ENCODE results near the gene PRRC2B. TPM values are rescaled to one million over a fixed set of nuclear protein-coding genes. Genes with fewer than 3 reads are reported as not detected.

PRRC2B gene
- total and polyA plus RNA-seq, 3 donors from 2014 or later = 111 to 213 (median 175) TPM

DNA sequence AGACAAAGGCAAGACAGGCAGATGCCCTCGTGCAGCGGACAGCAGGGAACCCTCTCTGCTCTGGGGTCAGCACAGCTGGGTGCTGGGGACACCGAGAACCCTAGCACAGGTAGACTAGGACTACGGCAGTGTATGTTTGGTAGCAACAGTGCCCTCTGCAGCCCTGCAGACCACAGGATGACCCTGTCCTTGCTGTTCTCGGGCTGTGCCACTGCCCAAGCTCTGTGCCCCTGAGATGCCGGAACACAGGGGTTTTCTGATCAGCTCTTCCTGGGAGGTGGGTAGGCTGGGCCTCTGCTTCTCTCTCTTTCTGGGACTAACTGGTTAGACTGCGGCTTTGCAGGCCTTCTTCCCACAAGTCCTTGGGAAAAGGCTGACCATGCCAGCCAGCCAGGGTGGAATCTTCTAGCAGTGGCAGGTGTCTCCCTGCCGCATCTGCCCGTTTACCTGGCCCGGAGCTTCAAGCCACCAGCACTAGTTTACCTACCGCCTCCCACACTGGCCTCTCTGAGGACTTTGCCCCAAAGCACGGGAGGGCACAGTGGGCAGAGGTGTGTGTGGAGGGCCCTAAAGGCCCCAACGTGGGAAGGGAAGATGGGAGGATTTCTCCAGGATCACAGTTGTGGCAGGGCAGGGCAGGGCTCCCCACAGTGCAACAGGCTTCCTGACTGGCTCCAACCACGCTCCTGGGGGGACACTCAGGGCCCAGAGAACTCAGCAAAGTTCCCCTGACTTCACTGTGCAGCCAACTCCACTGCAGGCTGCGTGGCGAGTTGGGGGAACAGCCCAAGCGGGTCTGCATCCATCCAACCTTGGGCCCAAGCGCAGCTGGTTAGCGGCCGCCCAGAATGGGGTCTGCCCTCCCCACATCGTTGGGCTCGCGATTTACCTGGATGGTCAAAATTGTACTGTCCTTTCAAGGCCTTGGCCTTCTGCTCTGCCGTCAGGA is 136.0 kb downstream of the PRRC2B start:
- Histone ChIP-seq H3K36me3 (ENCODE audit: low read depth, missing control alignments) (no peaks in the 10 kb centered on the region), H3K4me3 (peak overlapping the region; percentile 85 to 91), H3K9me3 (no peaks in the 10 kb centered on the region), H3K27me3 (no peaks in the 10 kb centered on the region), H3K27ac (peak overlapping the region in 1 of 2 donors; percentile 36), H3K4me1 (peaks cover 8% of the 10 kb centered on the region)
- WGBS, 2 donors = 50 to 63% methylated on average over 16 to 23 of the region's 24 CpGs
- DNase-seq = no peak
- intact Hi-C loops (cut with DNase I; ENCODE audit: low total_unique reads) = no loop called here
- TF ChIP-seq, protein P1, sequence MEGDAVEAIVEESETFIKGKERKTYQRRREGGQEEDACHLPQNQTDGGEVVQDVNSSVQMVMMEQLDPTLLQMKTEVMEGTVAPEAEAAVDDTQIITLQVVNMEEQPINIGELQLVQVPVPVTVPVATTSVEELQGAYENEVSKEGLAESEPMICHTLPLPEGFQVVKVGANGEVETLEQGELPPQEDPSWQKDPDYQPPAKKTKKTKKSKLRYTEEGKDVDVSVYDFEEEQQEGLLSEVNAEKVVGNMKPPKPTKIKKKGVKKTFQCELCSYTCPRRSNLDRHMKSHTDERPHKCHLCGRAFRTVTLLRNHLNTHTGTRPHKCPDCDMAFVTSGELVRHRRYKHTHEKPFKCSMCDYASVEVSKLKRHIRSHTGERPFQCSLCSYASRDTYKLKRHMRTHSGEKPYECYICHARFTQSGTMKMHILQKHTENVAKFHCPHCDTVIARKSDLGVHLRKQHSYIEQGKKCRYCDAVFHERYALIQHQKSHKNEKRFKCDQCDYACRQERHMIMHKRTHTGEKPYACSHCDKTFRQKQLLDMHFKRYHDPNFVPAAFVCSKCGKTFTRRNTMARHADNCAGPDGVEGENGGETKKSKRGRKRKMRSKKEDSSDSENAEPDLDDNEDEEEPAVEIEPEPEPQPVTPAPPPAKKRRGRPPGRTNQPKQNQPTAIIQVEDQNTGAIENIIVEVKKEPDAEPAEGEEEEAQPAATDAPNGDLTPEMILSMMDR (IDR thresholded peaks at IDR 0.05) = no peak
- no peak for TF ChIP-seq POLR2A (IDR thresholded peaks at IDR 0.05)

DNA sequence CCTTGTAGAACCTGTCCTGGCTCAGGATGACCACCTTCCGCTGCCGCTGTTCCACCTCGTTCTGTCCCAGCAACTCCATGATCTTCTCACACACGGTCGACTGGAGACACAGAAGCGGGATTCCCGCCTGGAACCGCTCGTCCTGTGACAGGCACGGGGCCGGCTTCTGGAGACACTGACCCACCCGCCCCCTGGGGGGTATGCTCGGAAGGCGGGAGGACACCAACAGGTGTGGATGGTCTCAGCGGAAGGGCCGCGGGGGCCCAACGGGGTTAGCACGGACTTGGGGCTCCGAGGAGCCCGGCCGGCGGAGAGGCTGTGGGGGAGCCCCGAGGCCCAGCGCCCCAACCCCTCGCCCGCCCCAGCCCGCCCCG is 136.6 kb downstream of the PRRC2B start:
- H3K36me3 ChIP-seq (ENCODE audit: low read depth, missing control alignments) = no peaks in the 10 kb centered on the region
- H3K4me3 ChIP-seq = peak overlapping the region; percentile 85 to 91
- H3K27ac ChIP-seq = peak overlapping the region in 1 of 2 donors; percentile 36
- peaks cover 8% of the 10 kb centered on the region for H3K4me1 ChIP-seq
- intact Hi-C loops (cut with DNase I; ENCODE audit: low total_unique reads) = no loop called here
- H3K9me3 ChIP-seq = no peaks in the 10 kb centered on the region
- WGBS, 2 donors = 1% methylated on average over 14 of the region's 29 CpGs; no CpG with 5 or more reads in 1 of the 2 donors
- TF ChIP-seq, protein P1 (IDR thresholded peaks at IDR 0.05) = peak in 1 of 3 experiments; percentile 17
- TF ChIP-seq POLR2A (IDR thresholded peaks at IDR 0.05) = no peak
- H3K27me3 ChIP-seq = no peaks in the 10 kb centered on the region
- DNase-seq = peak; percentile 71

DNA sequence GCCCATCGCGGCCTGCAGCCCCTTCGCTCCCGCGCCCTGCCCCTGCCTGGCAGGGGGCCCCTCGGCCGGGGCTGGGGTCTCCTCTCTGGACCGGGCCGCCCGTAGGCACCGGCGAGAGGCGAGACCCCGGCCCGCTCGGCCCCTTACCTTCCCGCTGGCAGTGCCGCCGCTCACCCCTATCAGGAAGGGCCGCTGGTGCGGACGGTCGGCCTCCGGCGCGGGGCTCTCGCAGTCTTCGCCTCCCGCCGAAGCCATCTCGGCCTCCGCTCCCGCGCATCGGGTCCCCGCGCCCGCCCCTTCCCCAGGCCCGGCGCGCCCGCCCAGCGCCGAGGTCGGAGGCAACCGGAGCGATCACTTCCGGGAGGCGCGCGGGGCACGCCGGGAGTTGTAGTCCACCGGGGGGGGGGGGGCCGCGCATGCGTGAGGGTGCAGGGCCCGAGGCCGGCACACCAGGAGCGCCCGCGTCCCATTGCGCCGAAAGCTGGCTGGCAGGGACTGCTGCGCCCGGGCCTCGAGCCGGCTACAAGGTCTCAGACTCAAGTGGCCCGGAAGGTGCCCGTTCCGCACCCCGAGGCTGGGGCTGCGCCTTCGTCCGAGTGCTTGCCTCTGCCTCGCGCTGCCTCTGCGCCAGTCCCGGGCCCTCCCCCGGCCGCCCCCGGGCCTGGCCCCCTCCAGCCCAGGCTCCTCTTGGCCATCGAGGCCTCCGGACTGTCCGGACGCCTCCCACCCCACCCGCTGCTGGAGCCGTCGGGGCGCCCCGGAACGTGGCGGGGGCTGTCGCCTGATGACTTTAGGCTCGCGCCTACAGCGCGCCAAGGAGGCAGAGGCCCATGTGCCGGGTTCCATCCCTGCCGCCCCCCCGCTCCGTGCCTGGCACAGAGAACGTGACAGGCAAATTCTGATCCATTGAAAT is 137.3 kb downstream of the PRRC2B start, which contains the start of gene UCK1:
UCK1 (minus strand) TSS at position 344 of the 913 bp plus-strand sequence; CDS start at position 255, 89 bp downstream.
- Histone ChIP-seq H3K27me3 (no peaks in the 10 kb centered on the region), H3K27ac (peak within 1 kb of the TSS; percentile 36 to 47), H3K4me1 (peaks cover 8% of the 10 kb centered on the region), H3K9me3 (no peaks in the 10 kb centered on the region), H3K36me3 (ENCODE audit: low read depth, missing control alignments) (no peaks in the 10 kb centered on the region), H3K4me3 (peak within 1 kb of the TSS; percentile 85 to 91)
- TF ChIP-seq POLR2A (IDR thresholded peaks at IDR 0.05) = no peak
- TF ChIP-seq, protein P1 (IDR thresholded peaks at IDR 0.05) = peak in 1 of 3 experiments; percentile 15
- 0 to 14% methylated on average over 7 to 23 of the region's 103 CpGs for WGBS, 2 donors
- intact Hi-C loops (cut with DNase I; ENCODE audit: low total_unique reads) = no loop called here
- DNase-seq = peak; percentile 80

DNA sequence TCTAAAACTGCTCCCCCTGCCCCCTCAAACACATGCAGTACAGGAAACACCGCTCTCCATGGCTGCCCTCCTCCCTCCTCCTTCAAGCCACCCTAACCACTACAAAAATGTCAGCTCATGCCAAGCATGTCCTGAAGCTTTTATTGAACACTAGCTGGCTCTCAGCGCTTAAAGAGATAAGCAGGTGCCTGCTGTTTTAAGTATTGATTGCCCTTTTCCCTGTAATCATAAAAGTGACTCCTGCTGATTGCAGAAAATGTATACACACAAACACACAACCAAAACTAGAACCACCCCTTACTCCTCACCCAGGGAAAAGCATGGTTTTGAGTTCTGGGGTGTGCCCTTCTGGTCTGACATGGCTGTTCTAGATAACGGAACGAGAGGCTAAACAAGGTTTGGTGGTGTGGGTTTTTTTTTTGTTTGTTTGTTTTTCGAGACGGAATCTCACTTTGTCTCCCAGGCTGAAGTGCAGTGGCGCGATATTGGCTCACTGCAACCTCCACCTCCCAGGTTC is 140.9 kb downstream of the PRRC2B start:
- Histone ChIP-seq H3K27me3 (no peaks in the 10 kb centered on the region), H3K27ac (no peak overlapping the region), H3K36me3 (ENCODE audit: low read depth, missing control alignments) (no peaks in the 10 kb centered on the region), H3K4me1 (peaks cover 7% of the 10 kb centered on the region), H3K9me3 (no peaks in the 10 kb centered on the region), H3K4me3 (no peak overlapping the region)
- no peak for DNase-seq
- intact Hi-C loops (cut with DNase I; ENCODE audit: low total_unique reads) = no loop called here
- TF ChIP-seq, protein P1 (IDR thresholded peaks at IDR 0.05) = no peak
- TF ChIP-seq POLR2A (IDR thresholded peaks at IDR 0.05) = no peak
- WGBS, 2 donors = 69 to 76% methylated on average over 8 of the region's 8 CpGs

Data from testis (tissue), 3 donors.